HepG2 (cell line): ENCODE measurements around the gene JUND. TPM values are rescaled to one million over a fixed set of nuclear protein-coding genes. Genes with fewer than 3 reads are reported as not detected.
A peak's percentile ranks its signal among the peaks of the same experiment; 100 is the strongest.

ENCODE experiments used
- ATF5 ChIP-seq: sonication (generic); formaldehyde crosslinking; IDR thresholded peaks from 2 replicates; pipeline ENCODE4 v1.4.0; 2020; ENCODE audit warnings: mild to moderate bottlenecking, low read depth, missing genetic modification reagents
- CERS6 ChIP-seq: sonication (generic); formaldehyde crosslinking; IDR thresholded peaks from 2 replicates; pipeline ENCODE4 v1.5.0; 2020; ENCODE audit warnings: missing genetic modification reagents
- ETS1 ChIP-seq: sonication (generic); formaldehyde crosslinking; IDR thresholded peaks from 2 replicates; pipeline ENCODE4 v1.4.0; 2020; ENCODE audit warnings: missing genetic modification reagents
- FOSL1 ChIP-seq: sonication (generic); formaldehyde crosslinking; IDR thresholded peaks from 2 replicates; pipeline ENCODE4 v1.9.0; 2021; ENCODE audit warnings: missing genetic modification reagents, borderline replicate concordance
- SNAPC4 ChIP-seq: sonication (generic); formaldehyde crosslinking; IDR thresholded peaks from 2 replicates; pipeline ENCODE4 v1.4.0; 2020; ENCODE audit warnings: mild to moderate bottlenecking, missing genetic modification reagents
- SOX13 ChIP-seq, 3 experiments: fragments of 450-650 bp in 1 of 3; sonication (generic) in 1 of 3; formaldehyde crosslinking in 1 of 3; IDR thresholded peaks in 2 of 3; conservative IDR thresholded peaks in 1 of 3; 2 replicates each; pipeline versions ENCODE4 v1.5.0 to v1.6.1; 2016 to 2020; ENCODE audit warnings: antibody characterized with exemption in 1 of 3, mild to moderate bottlenecking in 1 of 3, missing compliant biosample characterization in 1 of 3, missing genetic modification reagents in 1 of 3, moderate library complexity in 1 of 3
- TP53 ChIP-seq: sonication (generic); formaldehyde crosslinking; conservative IDR thresholded peaks from 2 replicates; pipeline ENCODE4 v1.4.0; 2020; ENCODE audit warnings: missing genetic modification reagents
- ZBTB3 ChIP-seq: sonication (generic); formaldehyde crosslinking; IDR thresholded peaks from 2 replicates; pipeline ENCODE4 v1.4.0; 2020; ENCODE audit warnings: low read depth, mild to moderate bottlenecking, moderate library complexity, missing genetic modification reagents, borderline replicate concordance
- ZFP36L1 ChIP-seq: sonication (generic); formaldehyde crosslinking; IDR thresholded peaks from 2 replicates; pipeline ENCODE4 v1.8.0; 2022; ENCODE audit warnings: mild to moderate bottlenecking, missing genetic modification reagents, moderate library complexity
- ZFP91 ChIP-seq: sonication (generic); formaldehyde crosslinking; IDR thresholded peaks from 2 replicates; pipeline ENCODE4 v1.9.0; 2022; ENCODE audit warnings: missing genetic modification reagents, mild to moderate bottlenecking, borderline replicate concordance
- ZNF253 ChIP-seq: sonication (generic); formaldehyde crosslinking; IDR thresholded peaks from 2 replicates; pipeline ENCODE4 v1.8.0; 2022; ENCODE audit warnings: mild to moderate bottlenecking, missing genetic modification reagents, borderline replicate concordance
- ZNF576 ChIP-seq: sonication (generic); formaldehyde crosslinking; IDR thresholded peaks from 2 replicates; pipeline ENCODE4 v1.4.0; 2020; ENCODE audit warnings: mild to moderate bottlenecking, missing genetic modification reagents
- ZNF773 ChIP-seq: sonication (generic); formaldehyde crosslinking; IDR thresholded peaks from 2 replicates; pipeline ENCODE4 v1.4.0; 2020; ENCODE audit warnings: missing genetic modification reagents, borderline replicate concordance
- polyA plus RNA-seq, 8 experiments: library from polyadenylated mRNA; depleted of rRNA in 3 of 8; stranded (reverse) in 7 of 8; unstranded in 1 of 8; fragments of >200 nt; fragmentation: Illumina TruSeq in 4 of 8; extraction: Trizol in 4 of 8; gene quantifications; 2 replicates each; pipeline versions ENCODE4 v1.2.1 to v1.2.3, GENCODE V29; 2011 to 2016; ENCODE audit warnings: low read depth in 4 of 8, missing spikeins in 1 of 8, mixed read lengths in 1 of 8; ENCODE audit not compliant: insufficient read depth in 1 of 8
- total RNA-seq, 5 experiments: library from RNA; depleted of rRNA; stranded (reverse); fragments of >200 nt; fragmentation: Illumina TruSeq; extraction: Trizol; gene quantifications; 2 replicates each; pipeline ENCODE4 v1.2.3, GENCODE V29; 2016; ENCODE audit warnings: low read depth in 1 of 5
- TF ChIP-seq, protein P1 (sequence below): sonication (generic); formaldehyde crosslinking; IDR thresholded peaks from 2 replicates; pipeline ENCODE4 v1.5.0; 2020; ENCODE audit warnings: mild to moderate bottlenecking, missing genetic modification reagents, moderate library complexity

The JUND gene
- total and polyA plus RNA-seq, 2 of the 13 experiments (the other 11 are each of a cell fraction or from before 2014, with no cell fraction given), result 41.2 to 59.8 TPM

GRCh38 chr19:18304458-18305310, 23.3 kb upstream of the JUND start (continued):
- TF ChIP-seq SNAPC4, result no peak; the same call in 1 of the 2 replicates
- TF ChIP-seq ZFP36L1 (CRISPR knock-in tag), result 0 out of 2 replicates have a peak, but pooled peaks have one; percentile 47
- peak; percentile 61; the same call in 1 of the 2 replicates for TF ChIP-seq ZFP91 (CRISPR knock-in tag)
- no peak for TF ChIP-seq CERS6
- TF ChIP-seq ETS1, result no peak
- TF ChIP-seq, protein P1, sequence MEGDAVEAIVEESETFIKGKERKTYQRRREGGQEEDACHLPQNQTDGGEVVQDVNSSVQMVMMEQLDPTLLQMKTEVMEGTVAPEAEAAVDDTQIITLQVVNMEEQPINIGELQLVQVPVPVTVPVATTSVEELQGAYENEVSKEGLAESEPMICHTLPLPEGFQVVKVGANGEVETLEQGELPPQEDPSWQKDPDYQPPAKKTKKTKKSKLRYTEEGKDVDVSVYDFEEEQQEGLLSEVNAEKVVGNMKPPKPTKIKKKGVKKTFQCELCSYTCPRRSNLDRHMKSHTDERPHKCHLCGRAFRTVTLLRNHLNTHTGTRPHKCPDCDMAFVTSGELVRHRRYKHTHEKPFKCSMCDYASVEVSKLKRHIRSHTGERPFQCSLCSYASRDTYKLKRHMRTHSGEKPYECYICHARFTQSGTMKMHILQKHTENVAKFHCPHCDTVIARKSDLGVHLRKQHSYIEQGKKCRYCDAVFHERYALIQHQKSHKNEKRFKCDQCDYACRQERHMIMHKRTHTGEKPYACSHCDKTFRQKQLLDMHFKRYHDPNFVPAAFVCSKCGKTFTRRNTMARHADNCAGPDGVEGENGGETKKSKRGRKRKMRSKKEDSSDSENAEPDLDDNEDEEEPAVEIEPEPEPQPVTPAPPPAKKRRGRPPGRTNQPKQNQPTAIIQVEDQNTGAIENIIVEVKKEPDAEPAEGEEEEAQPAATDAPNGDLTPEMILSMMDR (CRISPR knock-in tag), result peak; percentile 61
- TF ChIP-seq FOSL1 (CRISPR knock-in tag), result peak; percentile 62; the same call in 1 of the 2 replicates
- no peak for TF ChIP-seq ZNF576 (CRISPR knock-in tag)
- TF ChIP-seq SOX13 (IDR thresholded peaks at IDR 0.05), result no peak
- peak in 1 of 2 experiments; percentile 13; a peak in 2 of 4 replicates for TF ChIP-seq SOX13 (CRISPR knock-in tag; conservative IDR thresholded peaks at IDR 0.05 in 1 of 2, IDR thresholded peaks at IDR 0.05 in 1 of 2)
- TF ChIP-seq ATF5 (CRISPR knock-in tag), result 0 out of 2 replicates have a peak, but pooled peaks have one; percentile 44
- peak; percentile 56; the same call in 1 of the 2 replicates for TF ChIP-seq ZBTB3
- no peak for TF ChIP-seq ZNF773 (CRISPR knock-in tag)
- TF ChIP-seq TP53 (CRISPR knock-in tag), result no peak
- no peak for TF ChIP-seq ZNF253 (CRISPR knock-in tag)
